HEK293 (cell line): ENCODE data around the gene NPTN.

Experiments used
- FEZF1 ChIP-seq: fragments of 450-650 bp; formaldehyde crosslinking; IDR thresholded peaks from 2 replicates; pipeline ENCODE4 v1.5.1; 2016; ENCODE audit warnings: missing biosample characterization, missing genetic modification characterization
- GLIS2 ChIP-seq: fragments of 450-650 bp; formaldehyde crosslinking; IDR thresholded peaks from 2 replicates; pipeline ENCODE4 v1.5.1; 2016; ENCODE audit warnings: missing biosample characterization, missing genetic modification characterization
- HOXD13 ChIP-seq: sonication (generic); formaldehyde crosslinking; IDR thresholded peaks from 2 replicates; pipeline ENCODE4 v1.8.0; 2022; ENCODE audit warnings: missing genetic modification reagents, borderline replicate concordance
- KLF10 ChIP-seq: fragments of 450-650 bp; IDR thresholded peaks from 2 replicates; pipeline ENCODE4 v1.5.1; 2018; ENCODE audit warnings: missing biosample characterization, mild to moderate bottlenecking, missing genetic modification characterization
- KLF9 ChIP-seq: fragments of 450-650 bp; formaldehyde crosslinking; IDR thresholded peaks from 2 replicates; pipeline ENCODE4 v1.5.1; 2016; ENCODE audit warnings: missing biosample characterization, missing genetic modification characterization, low read depth
- ZFP37 ChIP-seq: fragments of 450-650 bp; formaldehyde crosslinking; IDR thresholded peaks from 2 replicates; pipeline ENCODE4 v1.5.1; 2016; ENCODE audit warnings: missing biosample characterization, missing genetic modification characterization
- ZNF184 ChIP-seq: fragments of 450-650 bp; IDR thresholded peaks from 2 replicates; pipeline ENCODE4 v1.5.1; 2018; ENCODE audit warnings: missing biosample characterization, mild to moderate bottlenecking, missing genetic modification characterization
- ZNF214 ChIP-seq: fragments of 450-650 bp; formaldehyde crosslinking; IDR thresholded peaks from 2 replicates; pipeline ENCODE4 v1.5.1; 2017; ENCODE audit warnings: missing biosample characterization, mild to moderate bottlenecking, missing genetic modification characterization, borderline replicate concordance
- ZNF24 ChIP-seq: fragments of 450-650 bp; formaldehyde crosslinking; IDR thresholded peaks from 2 replicates; pipeline ENCODE4 v1.5.1; 2016; ENCODE audit warnings: missing biosample characterization, missing genetic modification characterization
- ZNF433 ChIP-seq: fragments of 450-650 bp; formaldehyde crosslinking; IDR thresholded peaks from 2 replicates; pipeline ENCODE4 v1.5.1; 2016; ENCODE audit warnings: missing biosample characterization, missing genetic modification characterization, low read depth
- ZNF501 ChIP-seq: fragments of 450-650 bp; formaldehyde crosslinking; IDR thresholded peaks from 2 replicates; pipeline ENCODE4 v1.5.1; 2016; ENCODE audit warnings: missing biosample characterization, missing genetic modification characterization
- ZNF548 ChIP-seq: fragments of 450-650 bp; formaldehyde crosslinking; IDR thresholded peaks from 2 replicates; pipeline ENCODE4 v1.5.1; 2016; ENCODE audit warnings: missing biosample characterization, missing genetic modification characterization
- ZNF560 ChIP-seq: fragments of 450-650 bp; formaldehyde crosslinking; IDR thresholded peaks from 2 replicates; pipeline ENCODE4 v1.5.1; 2017; ENCODE audit warnings: missing biosample characterization, missing genetic modification characterization, borderline replicate concordance
- ZNF596 ChIP-seq: fragments of 450-650 bp; IDR thresholded peaks from 2 replicates; pipeline ENCODE4 v1.5.0; 2018; ENCODE audit warnings: missing biosample characterization, mild to moderate bottlenecking, missing genetic modification characterization, moderate library complexity
- ZNF670 ChIP-seq: fragments of 450-650 bp; formaldehyde crosslinking; IDR thresholded peaks from 2 replicates; pipeline ENCODE4 v1.5.1; 2016; ENCODE audit warnings: missing biosample characterization, missing genetic modification characterization, low read depth
- ZNF768 ChIP-seq: fragments of 450-650 bp; formaldehyde crosslinking; IDR thresholded peaks from 2 replicates; pipeline ENCODE4 v1.5.1; 2018; ENCODE audit warnings: missing biosample characterization, mild to moderate bottlenecking, missing genetic modification characterization
- ZNF792 ChIP-seq: fragments of 450-650 bp; formaldehyde crosslinking; IDR thresholded peaks from 2 replicates; pipeline ENCODE4 v1.5.1; 2016; ENCODE audit warnings: missing biosample characterization, missing genetic modification characterization
- TF ChIP-seq, protein P1 (sequence below): fragments of 450-650 bp; formaldehyde crosslinking; IDR thresholded peaks from 2 replicates; pipeline ENCODE4 v1.5.1; 2016; ENCODE audit warnings: missing biosample characterization, missing genetic modification characterization, borderline replicate concordance
- TF ChIP-seq, protein P2 (sequence below): fragments of 450-650 bp; formaldehyde crosslinking; IDR thresholded peaks from 2 replicates; pipeline ENCODE4 v1.5.1; 2016; ENCODE audit warnings: missing biosample characterization, missing genetic modification characterization
- TF ChIP-seq, protein P3 (sequence below): fragments of 450-650 bp; formaldehyde crosslinking; IDR thresholded peaks from 2 replicates; pipeline ENCODE4 v1.5.1; 2016; ENCODE audit warnings: missing biosample characterization, missing genetic modification characterization
- TF ChIP-seq, protein P4 (sequence below): fragments of 450-650 bp; formaldehyde crosslinking; IDR thresholded peaks from 2 replicates; pipeline ENCODE4 v1.5.1; 2017; ENCODE audit warnings: missing biosample characterization, missing genetic modification characterization
- TF ChIP-seq, protein P5 (sequence below): fragments of 450-650 bp; formaldehyde crosslinking; IDR thresholded peaks from 2 replicates; pipeline ENCODE4 v1.5.1; 2016; ENCODE audit warnings: missing biosample characterization, missing genetic modification characterization
- TF ChIP-seq, protein P6 (sequence below): fragments of 450-650 bp; formaldehyde crosslinking; optimal IDR thresholded peaks from 2 replicates; pipeline ENCODE3; 2016; ENCODE audit warnings: missing biosample characterization, mild to moderate bottlenecking, missing genetic modification characterization

NPTN gene

DNA sequence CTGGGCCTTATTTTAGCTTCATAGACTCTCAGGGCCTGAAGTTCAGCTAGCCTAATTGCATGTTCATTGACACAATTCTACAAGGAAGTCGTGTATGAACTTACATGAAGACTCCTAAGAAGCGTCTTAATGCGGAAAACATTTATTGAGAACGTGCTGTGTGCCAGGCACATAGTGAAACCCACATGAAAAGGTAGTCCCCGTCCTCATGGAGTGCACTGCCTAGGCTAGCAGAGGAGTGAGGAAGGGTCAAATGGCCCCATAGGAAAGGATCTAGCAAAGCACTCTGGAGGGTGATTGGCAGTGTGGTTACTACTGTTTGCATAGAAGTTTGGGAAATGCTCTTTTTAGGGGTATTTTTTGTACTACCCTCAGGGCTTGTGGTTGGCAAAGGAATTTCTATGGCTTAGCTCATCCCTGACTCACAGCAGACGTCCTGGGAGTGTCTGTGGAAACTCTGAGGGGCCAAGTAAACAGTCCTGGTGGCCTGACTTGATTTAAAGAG lies 854 bp upstream of the NPTN start (continued):
- TF ChIP-seq, protein P1, sequence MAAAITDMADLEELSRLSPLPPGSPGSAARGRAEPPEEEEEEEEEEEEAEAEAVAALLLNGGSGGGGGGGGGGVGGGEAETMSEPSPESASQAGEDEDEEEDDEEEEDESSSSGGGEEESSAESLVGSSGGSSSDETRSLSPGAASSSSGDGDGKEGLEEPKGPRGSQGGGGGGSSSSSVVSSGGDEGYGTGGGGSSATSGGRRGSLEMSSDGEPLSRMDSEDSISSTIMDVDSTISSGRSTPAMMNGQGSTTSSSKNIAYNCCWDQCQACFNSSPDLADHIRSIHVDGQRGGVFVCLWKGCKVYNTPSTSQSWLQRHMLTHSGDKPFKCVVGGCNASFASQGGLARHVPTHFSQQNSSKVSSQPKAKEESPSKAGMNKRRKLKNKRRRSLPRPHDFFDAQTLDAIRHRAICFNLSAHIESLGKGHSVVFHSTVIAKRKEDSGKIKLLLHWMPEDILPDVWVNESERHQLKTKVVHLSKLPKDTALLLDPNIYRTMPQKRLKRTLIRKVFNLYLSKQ (tag by site-specific recombination): no peak
- TF ChIP-seq ZNF184 (tag by site-specific recombination): 0 out of 2 replicates have a peak, but pooled peaks have one; percentile 12
- no peak for TF ChIP-seq ZNF792
- TF ChIP-seq, protein P2, sequence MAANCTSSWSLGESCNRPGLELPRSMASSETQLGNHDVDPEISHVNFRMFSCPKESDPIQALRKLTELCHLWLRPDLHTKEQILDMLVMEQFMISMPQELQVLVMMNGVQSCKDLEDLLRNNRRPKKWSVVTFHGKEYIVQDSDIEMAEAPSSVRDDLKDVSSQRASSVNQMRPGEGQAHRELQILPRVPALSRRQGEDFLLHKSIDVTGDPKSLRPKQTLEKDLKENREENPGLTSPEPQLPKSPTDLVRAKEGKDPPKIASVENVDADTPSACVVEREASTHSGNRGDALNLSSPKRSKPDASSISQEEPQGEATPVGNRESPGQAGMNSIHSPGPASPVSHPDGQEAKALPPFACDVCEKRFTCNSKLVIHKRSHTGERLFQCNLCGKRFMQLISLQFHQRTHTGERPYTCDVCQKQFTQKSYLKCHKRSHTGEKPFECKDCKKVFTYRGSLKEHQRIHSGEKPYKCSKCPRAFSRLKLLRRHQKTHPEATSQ (tag by site-specific recombination): no peak
- TF ChIP-seq, protein P3, sequence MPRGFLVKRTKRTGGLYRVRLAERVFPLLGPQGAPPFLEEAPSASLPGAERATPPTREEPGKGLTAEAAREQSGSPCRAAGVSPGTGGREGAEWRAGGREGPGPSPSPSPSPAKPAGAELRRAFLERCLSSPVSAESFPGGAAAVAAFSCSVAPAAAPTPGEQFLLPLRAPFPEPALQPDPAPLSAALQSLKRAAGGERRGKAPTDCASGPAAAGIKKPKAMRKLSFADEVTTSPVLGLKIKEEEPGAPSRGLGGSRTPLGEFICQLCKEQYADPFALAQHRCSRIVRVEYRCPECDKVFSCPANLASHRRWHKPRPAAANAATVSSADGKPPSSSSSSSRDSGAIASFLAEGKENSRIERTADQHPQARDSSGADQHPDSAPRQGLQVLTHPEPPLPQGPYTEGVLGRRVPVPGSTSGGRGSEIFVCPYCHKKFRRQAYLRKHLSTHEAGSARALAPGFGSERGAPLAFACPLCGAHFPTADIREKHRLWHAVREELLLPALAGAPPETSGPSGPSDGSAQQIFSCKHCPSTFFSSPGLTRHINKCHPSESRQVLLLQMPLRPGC: no peak
- TF ChIP-seq, protein P4, sequence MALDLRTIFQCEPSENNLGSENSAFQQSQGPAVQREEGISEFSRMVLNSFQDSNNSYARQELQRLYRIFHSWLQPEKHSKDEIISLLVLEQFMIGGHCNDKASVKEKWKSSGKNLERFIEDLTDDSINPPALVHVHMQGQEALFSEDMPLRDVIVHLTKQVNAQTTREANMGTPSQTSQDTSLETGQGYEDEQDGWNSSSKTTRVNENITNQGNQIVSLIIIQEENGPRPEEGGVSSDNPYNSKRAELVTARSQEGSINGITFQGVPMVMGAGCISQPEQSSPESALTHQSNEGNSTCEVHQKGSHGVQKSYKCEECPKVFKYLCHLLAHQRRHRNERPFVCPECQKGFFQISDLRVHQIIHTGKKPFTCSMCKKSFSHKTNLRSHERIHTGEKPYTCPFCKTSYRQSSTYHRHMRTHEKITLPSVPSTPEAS (tag by site-specific recombination): no peak
- TF ChIP-seq ZNF596 (tag by site-specific recombination): no peak
- TF ChIP-seq ZNF501 (tag by site-specific recombination): no peak
- TF ChIP-seq ZNF670 (tag by site-specific recombination): no peak
- TF ChIP-seq KLF9 (tag by site-specific recombination): no peak
- TF ChIP-seq HOXD13 (CRISPR knock-in tag): no peak
- no peak for TF ChIP-seq ZNF548 (tag by site-specific recombination)
- no peak for TF ChIP-seq ZNF768 (tag by site-specific recombination)
- TF ChIP-seq FEZF1 (tag by site-specific recombination): peak; percentile 74
- TF ChIP-seq ZNF560 (tag by site-specific recombination): no peak
- TF ChIP-seq, protein P5, sequence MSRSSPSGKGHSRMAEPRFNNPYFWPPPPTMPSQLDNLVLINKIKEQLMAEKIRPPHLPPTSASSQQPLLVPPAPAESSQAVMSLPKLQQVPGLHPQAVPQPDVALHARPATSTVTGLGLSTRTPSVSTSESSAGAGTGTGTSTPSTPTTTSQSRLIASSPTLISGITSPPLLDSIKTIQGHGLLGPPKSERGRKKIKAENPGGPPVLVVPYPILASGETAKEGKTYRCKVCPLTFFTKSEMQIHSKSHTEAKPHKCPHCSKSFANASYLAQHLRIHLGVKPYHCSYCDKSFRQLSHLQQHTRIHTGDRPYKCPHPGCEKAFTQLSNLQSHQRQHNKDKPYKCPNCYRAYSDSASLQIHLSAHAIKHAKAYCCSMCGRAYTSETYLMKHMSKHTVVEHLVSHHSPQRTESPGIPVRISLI: peak; percentile 91
- TF ChIP-seq ZNF24 (tag by site-specific recombination): no peak
- TF ChIP-seq ZFP37: no peak; the same call in 1 of the 2 replicates
- no peak for TF ChIP-seq KLF10
- TF ChIP-seq GLIS2 (tag by site-specific recombination): peak; percentile 31; the same call in 1 of the 2 replicates
- TF ChIP-seq ZNF214: no peak
- TF ChIP-seq, protein P6, sequence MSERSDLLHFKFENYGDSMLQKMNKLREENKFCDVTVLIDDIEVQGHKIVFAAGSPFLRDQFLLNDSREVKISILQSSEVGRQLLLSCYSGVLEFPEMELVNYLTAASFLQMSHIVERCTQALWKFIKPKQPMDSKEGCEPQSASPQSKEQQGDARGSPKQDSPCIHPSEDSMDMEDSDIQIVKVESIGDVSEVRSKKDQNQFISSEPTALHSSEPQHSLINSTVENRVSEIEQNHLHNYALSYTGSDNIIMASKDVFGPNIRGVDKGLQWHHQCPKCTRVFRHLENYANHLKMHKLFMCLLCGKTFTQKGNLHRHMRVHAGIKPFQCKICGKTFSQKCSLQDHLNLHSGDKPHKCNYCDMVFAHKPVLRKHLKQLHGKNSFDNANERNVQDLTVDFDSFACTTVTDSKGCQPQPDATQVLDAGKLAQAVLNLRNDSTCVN (tag by site-specific recombination): no peak
- TF ChIP-seq ZNF433 (tag by site-specific recombination): no peak
